Endothelial cell of umbilical vein (primary cell): Measurements from ENCODE around the gene POU2F3. TPM values are rescaled to one million over a fixed set of nuclear protein-coding genes. Genes with fewer than 3 reads are reported as not detected.
A peak's percentile ranks its signal among the peaks of the same experiment; 100 is the strongest.

Experiments used
- BruUV-seq: library from RNA; stranded (reverse); fragments of 400-500 nt; replicated peaks from 2 replicates; lab custom pipeline; 2021; lab: Mats Ljungman, UMichigan
- CTCF ChIA-PET: fragments of 300-600, 350-600 bp; sonication (Branson Sonifier 250); formaldehyde crosslinking; loops from one replicate; lab custom pipeline; 2021; ENCODE audit warnings: antibody characterized with exemption, inconsistent platforms; lab: Charles Lee
- POLR2A ChIA-PET: fragments of 300-600, 350-600 bp; sonication (Branson Sonifier 250); formaldehyde crosslinking; loops from one replicate; lab custom pipeline; 2021; ENCODE audit warnings: antibody characterized with exemption, inconsistent platforms; lab: Charles Lee
- DNase-seq: peaks from one replicate; pipeline ENCODE4 v3.0.0-alpha.2; 2011; ENCODE audit warnings: low read depth, low spot score
- FAIRE-seq: peaks from 2 replicates; lab custom pipeline; 2011; peaks lifted over from hg19 to GRCh38; lab: Jason Lieb, UNC
- H2AFZ ChIP-seq: 2 replicates; pipeline ENCODE4 v1.6.0; 2012; ENCODE audit warnings: low read depth, low read length, control low read depth, inconsistent platforms
- H3K27ac ChIP-seq: 2 replicates; pipeline ENCODE4 v1.5.1; 2011; ENCODE audit warnings: low read depth, mild to moderate bottlenecking, control low read depth, low read length, moderate library complexity; ENCODE audit not compliant: insufficient read depth
- H3K27me3 ChIP-seq, 2 experiments: 2 replicates each; pipeline versions ENCODE4 v1.6.0 to v1.6.1; 2011; ENCODE audit warnings: low read length in 2 of 2, mixed read lengths in 1 of 2; ENCODE audit not compliant: control insufficient read depth in 2 of 2, insufficient read depth in 2 of 2
- H3K36me3 ChIP-seq, 2 experiments: 2 replicates in 1 of 2; 3 replicates in 1 of 2; pipeline ENCODE4 v1.5.1; 2011; ENCODE audit warnings: low read length in 2 of 2, mild to moderate bottlenecking in 1 of 2, moderate library complexity in 1 of 2; ENCODE audit not compliant: control insufficient read depth in 2 of 2, insufficient read depth in 2 of 2; ENCODE audit errors: extremely low read depth in 1 of 2
- H3K4me1 ChIP-seq: 3 replicates; pipeline ENCODE4 v1.5.1; 2011; ENCODE audit warnings: mild to moderate bottlenecking, low read length; ENCODE audit not compliant: control insufficient read depth, insufficient read depth; ENCODE audit errors: extremely low read depth
- H3K4me2 ChIP-seq: 2 replicates; pipeline ENCODE4 v1.6.1; 2011; ENCODE audit warnings: low read length, control low read depth, mixed read lengths; ENCODE audit not compliant: insufficient read depth
- H3K4me3 ChIP-seq, 3 experiments: fragments of 200-600 bp in 1 of 3; sonication (generic), shearing (Covaris generic) in 1 of 3; replicated peaks in 1 of 3; 2 replicates each; pipeline ENCODE4 v1.5.1; 2011 to 2016; ENCODE audit warnings: control low read depth in 3 of 3, low read length in 3 of 3, mild to moderate bottlenecking in 2 of 3, inconsistent platforms in 1 of 3, low read depth in 1 of 3, moderate library complexity in 1 of 3; ENCODE audit not compliant: insufficient read depth in 1 of 3
- H3K79me2 ChIP-seq: 2 replicates; pipeline ENCODE4 v1.6.0; 2012; ENCODE audit warnings: low read length, inconsistent platforms; ENCODE audit not compliant: control insufficient read depth, insufficient read depth
- H3K9ac ChIP-seq: replicated peaks from 2 replicates; pipeline ENCODE3; 2011; ENCODE audit warnings: low read length, control low read depth; ENCODE audit not compliant: insufficient read depth; ENCODE audit errors: extremely low read depth
- H3K9me1 ChIP-seq: replicated peaks from 3 replicates; pipeline ENCODE4 v1.6.0; 2011; ENCODE audit warnings: mild to moderate bottlenecking, low read length; ENCODE audit not compliant: control insufficient read depth, insufficient read depth; ENCODE audit errors: extremely low read depth
- H3K9me3 ChIP-seq: replicated peaks from 2 replicates; pipeline ENCODE4 v1.5.1; 2012; ENCODE audit warnings: low read length, inconsistent platforms; ENCODE audit not compliant: control insufficient read depth, insufficient read depth
- H4K20me1 ChIP-seq: replicated peaks from 2 replicates; pipeline ENCODE3; 2011; ENCODE audit warnings: mild to moderate bottlenecking, low read length; ENCODE audit not compliant: control insufficient read depth, insufficient read depth; ENCODE audit errors: extremely low read depth
- CTCF ChIP-seq, 2 donors: IDR thresholded peaks; 1 replicate in 1 of 2; 2 replicates in 1 of 2; pipeline ENCODE4 v1.5.1; 2011; ENCODE audit warnings: low read length in 2 of 2, mild to moderate bottlenecking in 2 of 2, moderate library complexity in 2 of 2, control low read depth in 1 of 2, inconsistent platforms in 1 of 2, low read depth in 1 of 2; ENCODE audit not compliant: insufficient read depth in 1 of 2; ENCODE audit errors: extremely low read depth in 1 of 2
- EZH2 ChIP-seq: IDR thresholded peaks from 2 replicates; pipeline ENCODE4 v1.6.1; 2012; ENCODE audit warnings: borderline replicate concordance, low read depth, mild to moderate bottlenecking, moderate library complexity, low read length, inconsistent platforms; ENCODE audit not compliant: severe bottlenecking
- FOS ChIP-seq: IDR thresholded peaks from 2 replicates; pipeline ENCODE4 v1.6.1; 2011; ENCODE audit warnings: mild to moderate bottlenecking, low read length, moderate library complexity, borderline replicate concordance; ENCODE audit not compliant: insufficient read depth
- GATA2 ChIP-seq: IDR thresholded peaks from 2 replicates; pipeline ENCODE4 v1.7.0; 2011; ENCODE audit warnings: low read depth, mild to moderate bottlenecking, moderate library complexity, mixed read lengths, low read length; ENCODE audit not compliant: insufficient read length, insufficient read depth
- JUN ChIP-seq: IDR thresholded peaks from 2 replicates; pipeline ENCODE4 v1.6.1; 2011; ENCODE audit warnings: borderline replicate concordance, low read depth; ENCODE audit not compliant: insufficient read length, insufficient read depth
- MYC ChIP-seq: IDR thresholded peaks from one replicate; pipeline ENCODE4 v1.6.1; 2011; ENCODE audit warnings: mild to moderate bottlenecking, low read depth, low read length
- POLR2A ChIP-seq: IDR thresholded peaks from 2 replicates; pipeline ENCODE4 v1.6.1; 2012; ENCODE audit warnings: low read depth, mild to moderate bottlenecking, control low read depth, low read length
- POLR2AphosphoS5 ChIP-seq: IDR thresholded peaks from 2 replicates; pipeline ENCODE4 v1.6.1; 2012; ENCODE audit warnings: low read depth, mild to moderate bottlenecking, control low read depth, low read length, moderate library complexity; ENCODE audit not compliant: insufficient read depth
- dilution Hi-C: fragments of 300-500 bp; cut with MboI; formaldehyde crosslinking; loops from one replicate; pipeline ENCODE4 v1.15.0; 2019; ENCODE audit warnings: low sequenced_read_pairs; ENCODE audit not compliant: extremely low pct_ligation_motif_present
- intact Hi-C: fragments of 100-400 bp; cut with micrococcal nuclease; formaldehyde crosslinking; loops from one replicate; pipeline ENCODE4 v1.10.0; 2022
- polyA plus RNA-seq, 4 experiments: library from polyadenylated mRNA; depleted of rRNA in 3 of 4; stranded (reverse) in 3 of 4; unstranded in 1 of 4; fragments of >200 nt; gene quantifications; 2 replicates each; pipeline versions ENCODE4 v1.2.1 to v1.2.3, GENCODE V29; 2011 to 2012; ENCODE audit warnings: missing spikeins in 1 of 4
- total RNA-seq: library from RNA; stranded (reverse); gene quantifications from 2 replicates; pipeline ENCODE4 v1.2.3, GENCODE V29; 2021
- TF ChIP-seq, protein P1 (sequence below): IDR thresholded peaks from 2 replicates; pipeline ENCODE4 v1.6.1; 2011; ENCODE audit not compliant: insufficient read depth, insufficient read length

The POU2F3 gene
- total and polyA plus RNA-seq, 2 donors (not counting 3 experiments of a cell fraction or from before 2014, with no cell fraction given) = 0.06 TPM; not detected in 1

GRCh38 chr11:120338107-120338933, 98.4 kb downstream of the POU2F3 start:
- no peak overlapping the region for H2AFZ ChIP-seq
- ChIA-PET CTCF (interaction anchor here (0.8 to 4.5 kb wide), 7 partner anchors 12 to 110 kb away, joined by 3 to 16 read pairs (median 3); no protein-coding TSS in a partner anchor), POLR2A (interaction anchor here (1.4 kb wide), 1 partner anchor 9 kb away, joined by 5 read pairs; no protein-coding TSS in a partner anchor)
- FAIRE-seq (no peak), DNase-seq (peak; percentile 73)
- H3K27me3 ChIP-seq = no peaks in the 10 kb centered on the region
- H3K9me1 ChIP-seq = no peaks in the 10 kb centered on the region
- TF ChIP-seq, protein P1, sequence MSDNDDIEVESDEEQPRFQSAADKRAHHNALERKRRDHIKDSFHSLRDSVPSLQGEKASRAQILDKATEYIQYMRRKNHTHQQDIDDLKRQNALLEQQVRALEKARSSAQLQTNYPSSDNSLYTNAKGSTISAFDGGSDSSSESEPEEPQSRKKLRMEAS = no peak
- no peak for TF ChIP-seq MYC
- no peak for TF ChIP-seq GATA2
- TF ChIP-seq POLR2AphosphoS5 = no peak
- no peak for TF ChIP-seq FOS
- peak; percentile 20 for TF ChIP-seq POLR2A
- no peak for TF ChIP-seq CTCF (IDR thresholded peaks at IDR 0.05; ENCODE audit: extremely low read depth in 1 of 2, insufficient read depth in 1 of 2, low read depth in 1 of 2, low read length in 2 of 2)
- TF ChIP-seq EZH2 = no peak
- peak; percentile 2 for TF ChIP-seq JUN
- peak overlapping the region; percentile 92 for H3K4me2 ChIP-seq
- peak overlapping the region; percentile 31 to 98 (median 96) for H3K4me3 ChIP-seq
- BruUV-seq = no TSS peak
- H3K79me2 ChIP-seq = peaks cover 70% of the 10 kb centered on the region
- H4K20me1 ChIP-seq = no peaks in the 10 kb centered on the region
- H3K9ac ChIP-seq = peak overlapping the region; percentile 96
- H3K27ac ChIP-seq = peak overlapping the region; percentile 87
- intact Hi-C loops = loop anchor here (2.0 to 10.0 kb wide), 5 partner anchors 62 to 1856 kb away; partner anchors contain the start of gene SC5D
- no peaks in the 10 kb centered on the region for H3K36me3 ChIP-seq
- peaks cover 47% of the 10 kb centered on the region for H3K4me1 ChIP-seq
- H3K9me3 ChIP-seq = no peaks in the 10 kb centered on the region
- dilution Hi-C loops = no loop called here
